IMR-90 (cell line): ENCODE results near the gene SAA1. TPM values are rescaled to one million over a fixed set of nuclear protein-coding genes. Genes with fewer than 3 reads are reported as not detected.
"Not testable (repeated sequence)": the region's sequence is repeated elsewhere in the genome, so short reads cannot be mapped to it uniquely, and the experiment has no call there.

Experiments used
- ATAC-seq: fragments of 200-7000 bp; cut with Tn5 transposase; 2 replicates; pipeline ENCODE4 v1.9.1; 2020; ENCODE audit warnings: low read depth, mild to moderate bottlenecking, moderate library complexity
- BruUV-seq: library from RNA; stranded (reverse); fragments of 400-500 nt; replicated peaks from 2 replicates; lab custom pipeline; 2021; lab: Mats Ljungman, UMichigan
- CTCF ChIA-PET: fragments of 300-600 bp; formaldehyde crosslinking; extraction: SDS; loops from one replicate; lab custom pipeline; 2021; ENCODE audit warnings: antibody characterized with exemption; lab: Yijun Ruan, JAX
- POLR2A ChIA-PET: fragments of 300-600 bp; sonication (Branson Sonifier 250); formaldehyde crosslinking; loops from one replicate; lab custom pipeline; 2022; ENCODE audit warnings: antibody characterized with exemption; ENCODE audit not compliant: unreplicated experiment; lab: Charles Lee
- DNase-seq: peaks from one replicate; pipeline ENCODE4 v3.0.0; 2013
- H2AFZ ChIP-seq: replicated peaks from 2 replicates; pipeline ENCODE3; 2013; ENCODE audit warnings: low read length, mild to moderate bottlenecking; ENCODE audit not compliant: poor library complexity
- H2AK5ac ChIP-seq: 2 replicates; pipeline ENCODE4 v1.6.1; 2013; ENCODE audit warnings: low read depth, low read length, inconsistent platforms
- H2AK9ac ChIP-seq: replicated peaks from 2 replicates; pipeline ENCODE3; 2013; ENCODE audit warnings: mild to moderate bottlenecking, low read depth, low read length, moderate library complexity; ENCODE audit not compliant: poor library complexity
- H2BK120ac ChIP-seq: 2 replicates; pipeline ENCODE4 v1.6.1; 2013; ENCODE audit warnings: low read depth, low read length, inconsistent platforms
- H2BK15ac ChIP-seq: 3 replicates; pipeline ENCODE4 v1.6.1; 2013; ENCODE audit warnings: low read depth, low read length, inconsistent platforms
- H2BK20ac ChIP-seq: 2 replicates; pipeline ENCODE4 v1.6.1; 2013; ENCODE audit warnings: low read depth, mild to moderate bottlenecking, inconsistent platforms, low read length, moderate library complexity
- H2BK5ac ChIP-seq: 2 replicates; pipeline ENCODE4 v1.6.1; 2013; ENCODE audit warnings: mild to moderate bottlenecking, low read depth, low read length, inconsistent platforms; ENCODE audit not compliant: poor library complexity, severe bottlenecking
- H3K14ac ChIP-seq: replicated peaks from 2 replicates; pipeline ENCODE4 v1.6.1; 2013; ENCODE audit warnings: low read depth, low read length, inconsistent platforms
- H3K18ac ChIP-seq: 2 replicates; pipeline ENCODE4 v1.6.1; 2013; ENCODE audit warnings: low read depth, low read length, control low read depth
- H3K23ac ChIP-seq: 2 replicates; pipeline ENCODE4 v1.6.1; 2013; ENCODE audit warnings: low read depth, low read length, inconsistent platforms
- H3K27ac ChIP-seq: 2 replicates; pipeline ENCODE4 v1.5.1; 2013; ENCODE audit warnings: mild to moderate bottlenecking, control low read depth, low read length; ENCODE audit not compliant: insufficient read depth
- H3K27me3 ChIP-seq: 2 replicates; pipeline ENCODE4 v1.6.1; 2013; ENCODE audit warnings: low read length; ENCODE audit not compliant: control insufficient read depth, insufficient read depth
- H3K36me3 ChIP-seq: 2 replicates; pipeline ENCODE4 v1.6.1; 2013; ENCODE audit warnings: low read length, mixed read lengths; ENCODE audit not compliant: control insufficient read depth, insufficient read depth
- H3K4ac ChIP-seq: 2 replicates; pipeline ENCODE4 v1.6.1; 2013; ENCODE audit warnings: low read depth, low read length, inconsistent platforms
- H3K4me1 ChIP-seq: 2 replicates; pipeline ENCODE4 v1.6.1; 2013; ENCODE audit warnings: low read length, mixed read lengths; ENCODE audit not compliant: control insufficient read depth, insufficient read depth
- H3K4me2 ChIP-seq: 2 replicates; pipeline ENCODE4 v1.6.1; 2013; ENCODE audit warnings: low read depth, mild to moderate bottlenecking, control low read depth, low read length, moderate library complexity
- H3K4me3 ChIP-seq: 2 replicates; pipeline ENCODE4 v1.5.1; 2013; ENCODE audit warnings: low read depth, mild to moderate bottlenecking, control low read depth, low read length, moderate library complexity; ENCODE audit not compliant: insufficient read depth
- H3K56ac ChIP-seq: 2 replicates; pipeline ENCODE4 v1.6.1; 2013; ENCODE audit warnings: low read length, inconsistent platforms; ENCODE audit not compliant: insufficient read depth; ENCODE audit errors: extremely low read depth
- H3K79me1 ChIP-seq, 2 experiments: 2 replicates each; pipeline ENCODE4 v1.6.1; 2013; ENCODE audit warnings: low read length in 2 of 2, inconsistent platforms in 1 of 2, low read depth in 1 of 2
- H3K9ac ChIP-seq: 2 replicates; pipeline ENCODE4 v1.6.1; 2013; ENCODE audit warnings: low read depth, low read length, control low read depth
- H3K9me1 ChIP-seq: 2 replicates; pipeline ENCODE4 v1.6.1; 2013; ENCODE audit warnings: low read length, inconsistent platforms; ENCODE audit not compliant: insufficient read depth
- H3K9me3 ChIP-seq: 2 replicates; pipeline ENCODE4 v1.6.1; 2013; ENCODE audit warnings: low read length; ENCODE audit not compliant: control insufficient read depth, insufficient read depth
- H4K20me1 ChIP-seq: 2 replicates; pipeline ENCODE4 v1.6.1; 2013; ENCODE audit warnings: low read length, inconsistent platforms; ENCODE audit not compliant: insufficient read depth
- H4K5ac ChIP-seq: 2 replicates; pipeline ENCODE4 v1.6.1; 2013; ENCODE audit warnings: mild to moderate bottlenecking, low read depth, low read length, control low read depth
- H4K8ac ChIP-seq, 2 experiments: 2 replicates each; pipeline ENCODE4 v1.6.1; 2013; ENCODE audit warnings: low read depth in 2 of 2, low read length in 2 of 2, control low read depth in 1 of 2, inconsistent platforms in 1 of 2
- H4K91ac ChIP-seq: 2 replicates; pipeline ENCODE4 v1.6.1; 2013; ENCODE audit warnings: low read depth, low read length, inconsistent platforms; ENCODE audit not compliant: insufficient read depth
- CEBPB ChIP-seq: IDR thresholded peaks from 2 replicates; pipeline ENCODE4 v1.6.1; 2012; ENCODE audit warnings: low read depth, low read length, improper control_type of control experiment
- MAFK ChIP-seq: IDR thresholded peaks from 2 replicates; pipeline ENCODE4 v1.6.1; 2012; ENCODE audit warnings: low read depth, low read length, improper control_type of control experiment
- NFE2L2 ChIP-seq: fragments of 150-350 bp; IDR thresholded peaks from 2 replicates; pipeline ENCODE4 v1.6.1; 2016; ENCODE audit warnings: low read depth, mild to moderate bottlenecking, low read length
- RAD21 ChIP-seq: IDR thresholded peaks from 2 replicates; pipeline ENCODE4 v1.6.1; 2012; ENCODE audit warnings: low read length, improper control_type of control experiment
- RCOR1 ChIP-seq: IDR thresholded peaks from 2 replicates; pipeline ENCODE4 v1.6.1; 2012; ENCODE audit warnings: mild to moderate bottlenecking, low read length, improper control_type of control experiment; ENCODE audit not compliant: insufficient replicate concordance
- WGBS, 2 experiments: methylation state at CpG; one replicate each; pipeline versions ENCODE4 v1.1.5 to v1.1.7; 2013; ENCODE audit warnings: missing lambda C conversion rate in 2 of 2; ENCODE audit not compliant: insufficient read length in 1 of 2; ENCODE audit errors: extremely low coverage in 2 of 2; 5-methylcytosine and 5-hydroxymethylcytosine counted together
- dilution Hi-C: fragments of 300-500 bp; cut with HindIII; formaldehyde crosslinking; loops from one replicate; pipeline ENCODE4 v1.14.3; 2018; ENCODE audit warnings: low sequenced_read_pairs; ENCODE audit not compliant: unreplicated experiment
- in situ Hi-C: fragments of 300-500 bp; cut with MboI; formaldehyde crosslinking; loops from 3 replicates; pipeline ENCODE4 v1.14.3; 2019; ENCODE audit warnings: low sequenced_read_pairs, inconsistent platforms, mixed read lengths
- intact Hi-C: fragments of 100-400 bp; cut with micrococcal nuclease; formaldehyde crosslinking; loops from 2 replicates; pipeline ENCODE4 v1.10.0; 2022
- polyA plus RNA-seq, 3 experiments: library from polyadenylated mRNA; depleted of rRNA; stranded (reverse); fragments of >200 nt; gene quantifications; 2 replicates each; pipeline ENCODE4 v1.2.3, GENCODE V29; 2012; ENCODE audit warnings: low replicate concordance in 1 of 3
- total RNA-seq: library from RNA; depleted of rRNA; stranded (reverse); fragments of >200 nt; gene quantifications from 2 replicates; pipeline ENCODE4 v1.2.3, GENCODE V29; 2012
- TF ChIP-seq, protein P1 (sequence below): fragments of 150-350 bp; IDR thresholded peaks from 2 replicates; pipeline ENCODE4 v1.6.1; 2016; ENCODE audit warnings: low read depth, mild to moderate bottlenecking, low read length, moderate library complexity, borderline replicate concordance

Gene SAA1
- total and polyA plus RNA-seq, 2 of the 4 experiments (the other 2 are of a cell fraction), result not detected

DNA sequence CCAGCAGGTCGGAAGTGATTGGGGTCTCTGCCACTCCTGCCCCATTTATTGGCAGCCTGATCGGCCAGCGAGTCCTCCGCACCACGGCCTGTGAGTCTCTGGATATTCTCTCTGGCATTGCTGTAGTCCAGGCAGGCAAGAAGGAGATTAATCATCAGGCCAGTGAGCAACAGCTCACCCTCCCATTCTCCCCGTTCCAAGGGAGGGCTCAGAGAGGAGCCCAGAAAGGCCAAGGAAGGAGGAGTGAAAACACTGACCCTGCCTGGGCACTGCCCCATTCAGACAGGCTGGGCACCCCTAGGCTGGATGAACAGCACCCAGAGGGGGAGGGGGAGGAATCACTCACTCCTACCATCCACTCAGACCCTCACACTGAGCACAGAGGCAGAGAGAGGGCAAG lies 20.7 kb upstream of the SAA1 start:
- Histone ChIP-seq H3K9me3 (no peaks in the 10 kb centered on the region), H3K4me2 (no peak overlapping the region), H2BK120ac (no peak overlapping the region), H4K8ac (no peak overlapping the region), H2BK15ac (no peak overlapping the region), H3K4me1 (no peaks in the 10 kb centered on the region), H3K18ac (no peak overlapping the region), H2BK20ac (no peak overlapping the region), H4K91ac (no peak overlapping the region), H3K9ac (no peak overlapping the region), H3K79me1 (no peaks in the 10 kb centered on the region), H4K20me1 (no peaks in the 10 kb centered on the region), H3K14ac (no peak overlapping the region), H2AK9ac (no peak overlapping the region), H2AFZ (no peak overlapping the region), H2BK5ac (no peak overlapping the region), H3K4ac (no peak overlapping the region), H3K23ac (no peak overlapping the region), H3K56ac (no peak overlapping the region), H3K36me3 (no peaks in the 10 kb centered on the region), H4K5ac (no peak overlapping the region), H3K27ac (no peak overlapping the region), H2AK5ac (no peak overlapping the region), H3K9me1 (no peaks in the 10 kb centered on the region), H3K4me3 (no peak overlapping the region), H3K27me3 (peaks cover 7% of the 10 kb centered on the region)
- TF ChIP-seq NFE2L2 (no peak), CEBPB (no peak), RAD21 (no peak), MAFK (no peak), RCOR1 (no peak)
- TF ChIP-seq, protein P1, sequence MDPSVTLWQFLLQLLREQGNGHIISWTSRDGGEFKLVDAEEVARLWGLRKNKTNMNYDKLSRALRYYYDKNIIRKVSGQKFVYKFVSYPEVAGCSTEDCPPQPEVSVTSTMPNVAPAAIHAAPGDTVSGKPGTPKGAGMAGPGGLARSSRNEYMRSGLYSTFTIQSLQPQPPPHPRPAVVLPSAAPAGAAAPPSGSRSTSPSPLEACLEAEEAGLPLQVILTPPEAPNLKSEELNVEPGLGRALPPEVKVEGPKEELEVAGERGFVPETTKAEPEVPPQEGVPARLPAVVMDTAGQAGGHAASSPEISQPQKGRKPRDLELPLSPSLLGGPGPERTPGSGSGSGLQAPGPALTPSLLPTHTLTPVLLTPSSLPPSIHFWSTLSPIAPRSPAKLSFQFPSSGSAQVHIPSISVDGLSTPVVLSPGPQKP, result no peak
- ChIA-PET CTCF (no interaction called here), POLR2A (no interaction called here)
- in situ Hi-C loops, result no loop called here
- BruUV-seq, result no TSS peak
- DNase-seq (no peak), ATAC-seq (no peak; the same call in 1 of the 2 replicates)
- intact Hi-C loops, result no loop called here
- dilution Hi-C loops, result no loop called here
- 20% methylated on average over 1 of the region's 6 CpGs; no CpG with 5 or more reads in 1 of the 2 experiments for WGBS, 2 experiments

DNA sequence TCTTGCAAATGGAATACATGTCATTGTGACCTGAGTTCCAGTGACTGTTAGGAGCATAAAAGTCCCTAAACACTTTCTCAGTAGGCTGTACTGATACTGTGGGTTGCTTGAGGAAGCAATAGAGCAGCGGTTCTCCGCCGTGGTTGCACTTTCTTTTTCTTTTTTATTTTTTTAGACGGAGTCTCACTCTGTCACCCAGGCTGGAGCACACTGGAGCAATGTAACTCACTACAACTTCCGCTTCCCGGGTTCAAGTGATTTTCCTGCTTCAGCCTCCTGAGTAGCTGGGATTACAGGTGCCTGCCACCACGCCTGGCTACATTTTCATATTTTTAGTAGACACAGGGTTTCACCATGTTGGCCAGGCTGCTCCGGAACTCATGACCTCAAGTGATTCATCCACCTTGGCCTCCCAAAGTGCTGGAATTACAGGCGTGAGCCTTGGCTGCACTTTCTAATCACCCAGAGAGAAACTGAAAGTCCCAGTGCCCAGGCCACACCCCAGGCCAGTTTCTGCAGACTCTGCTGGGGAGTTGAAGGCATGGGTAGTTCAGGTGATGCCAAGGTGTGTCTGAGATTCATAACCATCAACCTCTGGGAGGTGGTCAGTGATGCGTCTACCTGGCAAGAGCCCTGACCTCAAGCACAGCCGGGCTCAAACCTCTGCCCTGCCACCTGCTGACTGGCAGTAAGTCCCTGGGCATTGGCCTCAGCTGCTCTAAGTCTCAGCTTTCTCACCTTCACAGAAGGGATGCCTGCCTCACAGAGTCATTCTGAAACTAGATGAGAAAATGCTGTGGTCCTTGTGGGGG lies 19.5 kb upstream of the SAA1 start:
- intact Hi-C loops, H2AFZ ChIP-seq, H3K36me3 ChIP-seq, H4K5ac ChIP-seq, DNase-seq, H4K8ac ChIP-seq, H3K9me1 ChIP-seq, H3K23ac ChIP-seq, H2BK120ac ChIP-seq, H3K9me3 ChIP-seq, in situ Hi-C loops, H2BK20ac ChIP-seq, H4K20me1 ChIP-seq, dilution Hi-C loops, H2AK5ac ChIP-seq, H4K91ac ChIP-seq, H3K27me3 ChIP-seq, H2AK9ac ChIP-seq, H3K18ac ChIP-seq, H3K79me1 ChIP-seq, H3K4me3 ChIP-seq, H2BK5ac ChIP-seq, H3K56ac ChIP-seq, H3K14ac ChIP-seq, CTCF ChIA-PET, POLR2A ChIA-PET, ATAC-seq, H3K27ac ChIP-seq, H3K4me2 ChIP-seq, H2BK15ac ChIP-seq, H3K4me1 ChIP-seq, H3K4ac ChIP-seq, H3K9ac ChIP-seq, BruUV-seq: not testable (repeated sequence)
- 69% methylated on average over 5 of the region's 11 CpGs; no CpG with 5 or more reads in 1 of the 2 experiments for WGBS, 2 experiments
